ENCODE results near the gene PTBP1.

The PTBP1 gene

DNA sequence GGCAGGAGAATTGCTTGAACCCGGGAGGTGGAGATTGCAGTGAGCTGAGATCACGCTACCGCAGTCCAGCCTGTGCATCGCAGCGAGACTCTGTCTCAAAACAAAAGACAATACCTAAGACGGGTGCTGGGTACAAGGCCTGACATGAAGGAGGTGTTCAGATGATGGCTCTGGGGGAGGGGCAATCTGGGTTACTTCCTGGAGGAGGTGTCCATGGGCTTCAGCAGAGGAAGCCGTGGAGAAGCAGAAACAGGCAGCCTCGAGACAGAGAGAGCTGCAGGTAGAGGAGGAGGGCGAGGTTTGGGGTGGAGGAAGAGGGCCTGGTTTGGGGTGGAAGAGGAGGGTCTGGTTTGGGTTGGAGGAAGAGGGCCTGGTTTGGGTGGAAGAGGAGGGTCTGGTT is 42.7 kb upstream of the PTBP1 start:
- no peak for DNase-seq (ENCODE audit: extremely low read depth, low read depth)
- no peak for TF ChIP-seq CTCF (IDR thresholded peaks at IDR 0.05; ENCODE audit: low read depth, low read length)

- no peak for DNase-seq (ENCODE audit: extremely low read depth, low read depth)
- TF ChIP-seq CTCF (IDR thresholded peaks at IDR 0.05; ENCODE audit: low read depth, low read length): no peak
Measured at GRCh38 chr19:755063-755462, 42.2 kb upstream of the PTBP1 start.

DNA sequence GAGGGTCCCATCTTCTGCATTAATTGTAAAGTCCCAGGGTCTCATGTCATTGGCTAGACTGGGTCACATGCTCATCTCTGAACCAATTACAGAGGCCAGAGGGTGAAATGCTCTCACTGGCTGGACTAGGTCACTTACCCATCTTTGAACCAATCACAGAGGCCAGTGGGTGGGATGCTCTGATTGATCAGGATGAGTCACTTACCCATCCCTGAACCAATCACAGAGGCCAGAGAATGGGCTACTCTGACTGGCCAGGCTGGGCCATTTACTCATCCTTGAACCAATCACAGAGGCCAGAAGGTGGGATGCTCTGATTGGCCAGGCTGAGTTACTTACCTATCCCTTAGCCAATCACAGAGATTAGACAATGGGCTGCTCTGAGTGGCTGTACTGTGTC is 41.0 kb upstream of the PTBP1 start:
- TF ChIP-seq CTCF (IDR thresholded peaks at IDR 0.05; ENCODE audit: low read depth, low read length): no peak

DNA sequence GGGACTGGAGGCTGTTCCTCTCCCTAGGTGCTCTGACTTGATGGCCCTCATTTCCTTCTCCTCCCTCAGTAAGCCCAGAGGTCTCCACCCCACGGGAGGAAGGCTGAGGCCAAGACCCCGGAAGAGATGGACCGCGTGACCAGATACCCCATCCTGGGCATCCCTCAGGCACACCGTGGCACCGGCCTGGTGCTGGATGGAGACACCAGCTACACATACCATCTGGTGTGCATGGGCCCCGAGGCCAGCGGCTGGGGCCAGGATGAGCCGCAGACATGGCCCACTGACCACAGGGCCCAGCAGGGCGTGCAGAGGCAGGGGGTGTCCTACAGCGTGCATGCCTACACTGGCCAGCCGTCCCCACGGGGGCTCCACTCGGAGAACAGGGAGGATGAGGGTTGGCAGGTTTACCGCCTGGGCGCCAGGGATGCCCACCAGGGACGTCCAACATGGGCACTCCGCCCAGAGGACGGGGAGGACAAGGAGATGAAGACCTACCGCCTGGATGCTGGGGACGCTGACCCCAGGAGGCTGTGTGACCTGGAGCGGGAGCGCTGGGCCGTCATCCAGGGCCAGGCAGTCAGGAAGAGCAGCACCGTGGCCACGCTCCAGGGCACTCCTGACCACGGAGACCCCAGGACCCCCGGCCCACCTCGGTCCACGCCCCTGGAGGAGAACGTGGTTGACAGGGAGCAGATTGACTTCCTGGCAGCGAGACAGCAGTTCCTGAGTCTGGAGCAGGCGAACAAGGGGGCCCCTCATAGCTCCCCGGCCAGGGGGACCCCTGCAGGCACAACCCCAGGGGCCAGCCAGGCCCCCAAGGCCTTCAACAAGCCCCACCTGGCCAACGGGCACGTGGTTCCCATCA is 40.2 kb upstream of the PTBP1 start:
- TF ChIP-seq CTCF (IDR thresholded peaks at IDR 0.05; ENCODE audit: low read depth, low read length): no peak
- no peak for DNase-seq (ENCODE audit: extremely low read depth, low read depth)

More for the DNA sequence above, 41.0 kb upstream of the PTBP1 start:
- no peak for DNase-seq (ENCODE audit: extremely low read depth, low read depth)

DNA sequence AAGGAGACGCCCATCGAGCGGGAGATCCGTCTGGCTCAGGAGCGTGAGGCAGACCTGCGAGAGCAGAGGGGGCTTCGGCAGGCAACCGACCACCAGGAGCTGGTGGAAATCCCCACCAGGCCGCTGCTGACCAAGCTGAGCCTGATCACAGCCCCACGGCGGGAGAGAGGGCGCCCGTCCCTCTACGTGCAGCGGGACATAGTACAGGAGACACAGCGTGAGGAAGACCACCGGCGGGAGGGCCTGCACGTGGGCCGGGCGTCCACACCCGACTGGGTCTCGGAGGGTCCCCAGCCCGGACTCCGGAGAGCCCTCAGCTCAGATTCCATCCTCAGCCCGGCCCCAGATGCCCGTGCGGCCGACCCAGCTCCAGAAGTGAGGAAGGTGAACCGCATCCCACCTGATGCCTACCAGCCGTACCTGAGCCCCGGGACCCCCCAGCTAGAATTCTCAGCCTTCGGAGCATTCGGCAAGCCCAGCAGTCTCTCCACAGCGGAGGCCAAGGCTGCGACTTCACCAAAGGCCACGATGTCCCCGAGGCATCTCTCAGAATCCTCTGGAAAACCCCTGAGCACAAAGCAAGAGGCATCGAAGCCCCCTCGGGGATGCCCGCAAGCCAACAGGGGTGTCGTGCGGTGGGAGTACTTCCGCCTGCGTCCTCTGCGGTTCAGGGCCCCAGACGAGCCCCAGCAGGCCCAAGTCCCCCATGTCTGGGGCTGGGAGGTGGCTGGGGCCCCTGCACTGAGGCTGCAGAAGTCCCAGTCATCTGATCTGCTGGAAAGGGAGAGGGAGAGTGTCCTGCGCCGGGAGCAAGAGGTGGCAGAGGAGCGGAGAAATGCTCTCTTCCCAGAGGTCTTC is 39.2 kb upstream of the PTBP1 start:
- no peak for TF ChIP-seq CTCF (IDR thresholded peaks at IDR 0.05; ENCODE audit: low read depth, low read length)
- DNase-seq (ENCODE audit: extremely low read depth, low read depth): no peak

DNA sequence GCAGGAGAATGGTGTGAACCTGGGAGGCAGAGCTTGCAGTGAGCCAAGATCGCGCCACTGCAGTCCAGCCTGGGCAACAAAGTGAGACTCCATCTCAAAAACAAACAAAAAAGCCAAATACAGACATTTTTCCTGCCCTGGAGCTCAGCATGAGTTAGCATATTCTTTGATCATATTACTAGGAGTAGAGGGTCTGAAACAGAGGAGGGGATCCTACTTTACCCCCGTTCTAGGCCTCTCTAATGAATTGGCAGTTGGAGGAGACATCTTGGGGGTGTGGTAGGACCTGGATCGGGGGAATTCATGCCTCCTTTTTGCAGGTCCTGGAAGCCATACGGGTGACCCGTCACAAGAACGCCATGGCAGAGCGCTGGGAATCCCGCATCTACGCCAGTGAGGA is 34.1 kb upstream of the PTBP1 start:
- DNase-seq (ENCODE audit: extremely low read depth, low read depth): no peak
- no peak for TF ChIP-seq CTCF (IDR thresholded peaks at IDR 0.05; ENCODE audit: low read depth, low read length)

- no peak for DNase-seq (ENCODE audit: extremely low read depth, low read depth)
- TF ChIP-seq CTCF (IDR thresholded peaks at IDR 0.05; ENCODE audit: low read depth, low read length): no peak
Measured at GRCh38 chr19:763869-764268, 33.4 kb upstream of the PTBP1 start.

Data from AG09319 (cell line).